SK-N-SH treated with all-trans-retinoic acid at 6 μM for 48 hours (cell line): ENCODE data around the gene SHISA4.

Experiments
- ISL1 ChIP-seq: fragments of 250-450 bp; sonication (Bioruptor Pico); IDR thresholded peaks from 2 replicates; pipeline ENCODE4 v2.1.2; 2022; ENCODE audit warnings: mild to moderate bottlenecking, moderate library complexity
- SNAI2 ChIP-seq: fragments of 250-450 bp; sonication (Bioruptor Pico); IDR thresholded peaks from 2 replicates; pipeline ENCODE4 v1.5.0; 2020; ENCODE audit warnings: mild to moderate bottlenecking, moderate library complexity
- TCF4 ChIP-seq: fragments of 250-450 bp; sonication (Bioruptor Pico); IDR thresholded peaks from 2 replicates; pipeline ENCODE4 v1.8.0; 2021; ENCODE audit warnings: mild to moderate bottlenecking, moderate library complexity, borderline replicate concordance
- TOX ChIP-seq: fragments of 250-450 bp; sonication (Bioruptor Pico); IDR thresholded peaks from 2 replicates; pipeline ENCODE4 v1.8.0; 2021; ENCODE audit warnings: mild to moderate bottlenecking, moderate library complexity, borderline replicate concordance
- TSHZ2 ChIP-seq: fragments of 250-450 bp; sonication (Bioruptor Pico); IDR thresholded peaks from 2 replicates; pipeline ENCODE4 v1.5.0; 2020; ENCODE audit warnings: mild to moderate bottlenecking, moderate library complexity
- ZFP3 ChIP-seq: fragments of 250-450 bp; sonication (Bioruptor Pico); IDR thresholded peaks from 2 replicates; pipeline ENCODE4 v1.5.0; 2020; ENCODE audit warnings: mild to moderate bottlenecking, moderate library complexity
- ZFP30 ChIP-seq: fragments of 450-650 bp; formaldehyde crosslinking; IDR thresholded peaks from 2 replicates; pipeline ENCODE4 v1.5.0; 2022; ENCODE audit warnings: mild to moderate bottlenecking, moderate library complexity
- TF ChIP-seq, protein P1 (sequence below): fragments of 250-450 bp; sonication (Bioruptor Pico); IDR thresholded peaks from 2 replicates; pipeline ENCODE4 v1.8.0; 2020; ENCODE audit warnings: mild to moderate bottlenecking, moderate library complexity, borderline replicate concordance

DNA sequence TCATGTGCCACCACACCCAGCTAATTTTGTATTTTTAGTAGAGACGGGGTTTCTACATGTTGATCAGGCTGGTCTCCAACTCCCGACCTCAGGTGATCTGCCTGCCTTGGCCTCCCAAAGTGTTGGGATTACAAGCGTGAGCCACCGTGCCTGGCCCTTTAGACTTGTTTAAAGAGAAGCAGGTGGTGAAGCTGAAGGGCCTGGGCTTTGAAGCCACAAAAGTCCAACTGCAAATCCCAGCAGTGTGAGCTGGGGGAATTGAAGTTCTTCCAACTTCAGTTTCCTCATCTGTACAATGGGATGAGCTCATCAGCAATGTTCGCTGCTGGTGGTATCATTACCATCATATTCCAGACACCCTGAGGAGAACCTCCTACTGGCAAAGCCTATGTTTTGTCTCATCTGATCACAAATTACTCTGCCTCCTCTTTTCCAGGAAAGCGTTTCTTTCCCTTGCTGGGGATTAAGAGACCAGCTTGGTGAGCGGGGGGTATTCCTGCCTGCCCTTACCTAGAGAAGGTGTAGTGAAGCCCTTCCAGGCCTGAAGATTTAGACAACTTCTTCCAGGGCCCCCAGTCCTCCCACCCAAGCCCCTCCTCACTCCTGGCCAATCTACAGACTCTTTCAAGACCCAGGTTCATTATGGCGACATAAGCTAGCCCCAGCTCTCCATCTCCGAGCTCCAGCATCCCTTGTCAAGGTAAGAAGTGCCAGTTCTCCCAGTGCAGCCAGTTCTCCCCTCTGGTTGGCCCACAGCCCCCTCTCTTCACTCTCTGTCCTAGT, 2.4 kb upstream of the SHISA4 start:
- TF ChIP-seq TSHZ2 (CRISPR knock-in tag) (no peak), SNAI2 (CRISPR knock-in tag) (no peak), TOX (CRISPR knock-in tag) (no peak), ISL1 (CRISPR knock-in tag) (no peak), ZFP30 (CRISPR knock-in tag) (no peak), TCF4 (no peak), ZFP3 (CRISPR knock-in tag) (no peak)
- TF ChIP-seq, protein P1, sequence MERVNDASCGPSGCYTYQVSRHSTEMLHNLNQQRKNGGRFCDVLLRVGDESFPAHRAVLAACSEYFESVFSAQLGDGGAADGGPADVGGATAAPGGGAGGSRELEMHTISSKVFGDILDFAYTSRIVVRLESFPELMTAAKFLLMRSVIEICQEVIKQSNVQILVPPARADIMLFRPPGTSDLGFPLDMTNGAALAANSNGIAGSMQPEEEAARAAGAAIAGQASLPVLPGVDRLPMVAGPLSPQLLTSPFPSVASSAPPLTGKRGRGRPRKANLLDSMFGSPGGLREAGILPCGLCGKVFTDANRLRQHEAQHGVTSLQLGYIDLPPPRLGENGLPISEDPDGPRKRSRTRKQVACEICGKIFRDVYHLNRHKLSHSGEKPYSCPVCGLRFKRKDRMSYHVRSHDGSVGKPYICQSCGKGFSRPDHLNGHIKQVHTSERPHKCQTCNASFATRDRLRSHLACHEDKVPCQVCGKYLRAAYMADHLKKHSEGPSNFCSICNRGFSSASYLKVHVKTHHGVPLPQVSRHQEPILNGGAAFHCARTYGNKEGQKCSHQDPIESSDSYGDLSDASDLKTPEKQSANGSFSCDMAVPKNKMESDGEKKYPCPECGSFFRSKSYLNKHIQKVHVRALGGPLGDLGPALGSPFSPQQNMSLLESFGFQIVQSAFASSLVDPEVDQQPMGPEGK (CRISPR knock-in tag) = no peak
